ENCODE results near the gene PCIF1.

The PCIF1 gene

DNA sequence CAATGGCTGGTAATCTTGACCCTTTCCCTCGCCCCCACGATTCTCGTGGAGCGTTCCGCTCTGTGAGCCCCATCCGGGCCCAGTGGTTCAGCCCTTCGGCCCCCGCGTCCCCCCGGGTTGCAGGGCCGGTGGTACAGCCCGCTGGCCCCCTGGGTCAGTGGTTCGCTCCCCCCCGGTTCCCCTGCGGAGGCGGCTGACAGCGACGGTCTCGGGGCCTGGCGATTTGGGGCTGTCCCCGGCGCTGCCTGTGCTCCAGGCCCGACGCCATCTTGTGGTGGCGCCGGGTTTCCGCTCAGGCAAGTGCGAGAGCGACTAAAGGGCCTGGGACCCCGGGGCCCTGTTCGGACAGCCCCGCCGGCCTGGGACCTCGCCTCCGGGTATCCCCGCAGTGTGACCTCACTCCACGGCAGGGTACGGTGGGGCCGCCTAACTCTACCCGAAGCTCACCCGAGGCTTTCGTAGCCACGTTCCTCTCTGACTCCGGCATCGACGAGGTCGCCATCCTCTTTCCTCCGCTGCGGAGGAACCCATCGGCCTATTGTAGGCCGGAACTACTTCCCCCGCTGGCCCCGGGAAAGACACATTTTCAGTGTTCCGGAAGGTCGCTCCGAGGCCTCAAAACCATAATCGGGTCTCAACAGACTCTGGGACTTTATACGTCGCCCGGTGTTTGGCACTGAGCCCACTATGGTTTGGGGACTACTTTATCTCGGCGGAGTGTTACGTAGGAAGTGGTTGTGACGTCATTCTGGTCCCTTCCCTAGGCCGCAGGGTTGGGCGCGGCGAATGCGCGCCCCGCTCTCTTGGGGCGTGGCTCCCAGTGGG lies 37.4 kb downstream of the PCIF1 start, which contains the start of gene ZNF335 (continued):
- TF ChIP-seq, protein P1, sequence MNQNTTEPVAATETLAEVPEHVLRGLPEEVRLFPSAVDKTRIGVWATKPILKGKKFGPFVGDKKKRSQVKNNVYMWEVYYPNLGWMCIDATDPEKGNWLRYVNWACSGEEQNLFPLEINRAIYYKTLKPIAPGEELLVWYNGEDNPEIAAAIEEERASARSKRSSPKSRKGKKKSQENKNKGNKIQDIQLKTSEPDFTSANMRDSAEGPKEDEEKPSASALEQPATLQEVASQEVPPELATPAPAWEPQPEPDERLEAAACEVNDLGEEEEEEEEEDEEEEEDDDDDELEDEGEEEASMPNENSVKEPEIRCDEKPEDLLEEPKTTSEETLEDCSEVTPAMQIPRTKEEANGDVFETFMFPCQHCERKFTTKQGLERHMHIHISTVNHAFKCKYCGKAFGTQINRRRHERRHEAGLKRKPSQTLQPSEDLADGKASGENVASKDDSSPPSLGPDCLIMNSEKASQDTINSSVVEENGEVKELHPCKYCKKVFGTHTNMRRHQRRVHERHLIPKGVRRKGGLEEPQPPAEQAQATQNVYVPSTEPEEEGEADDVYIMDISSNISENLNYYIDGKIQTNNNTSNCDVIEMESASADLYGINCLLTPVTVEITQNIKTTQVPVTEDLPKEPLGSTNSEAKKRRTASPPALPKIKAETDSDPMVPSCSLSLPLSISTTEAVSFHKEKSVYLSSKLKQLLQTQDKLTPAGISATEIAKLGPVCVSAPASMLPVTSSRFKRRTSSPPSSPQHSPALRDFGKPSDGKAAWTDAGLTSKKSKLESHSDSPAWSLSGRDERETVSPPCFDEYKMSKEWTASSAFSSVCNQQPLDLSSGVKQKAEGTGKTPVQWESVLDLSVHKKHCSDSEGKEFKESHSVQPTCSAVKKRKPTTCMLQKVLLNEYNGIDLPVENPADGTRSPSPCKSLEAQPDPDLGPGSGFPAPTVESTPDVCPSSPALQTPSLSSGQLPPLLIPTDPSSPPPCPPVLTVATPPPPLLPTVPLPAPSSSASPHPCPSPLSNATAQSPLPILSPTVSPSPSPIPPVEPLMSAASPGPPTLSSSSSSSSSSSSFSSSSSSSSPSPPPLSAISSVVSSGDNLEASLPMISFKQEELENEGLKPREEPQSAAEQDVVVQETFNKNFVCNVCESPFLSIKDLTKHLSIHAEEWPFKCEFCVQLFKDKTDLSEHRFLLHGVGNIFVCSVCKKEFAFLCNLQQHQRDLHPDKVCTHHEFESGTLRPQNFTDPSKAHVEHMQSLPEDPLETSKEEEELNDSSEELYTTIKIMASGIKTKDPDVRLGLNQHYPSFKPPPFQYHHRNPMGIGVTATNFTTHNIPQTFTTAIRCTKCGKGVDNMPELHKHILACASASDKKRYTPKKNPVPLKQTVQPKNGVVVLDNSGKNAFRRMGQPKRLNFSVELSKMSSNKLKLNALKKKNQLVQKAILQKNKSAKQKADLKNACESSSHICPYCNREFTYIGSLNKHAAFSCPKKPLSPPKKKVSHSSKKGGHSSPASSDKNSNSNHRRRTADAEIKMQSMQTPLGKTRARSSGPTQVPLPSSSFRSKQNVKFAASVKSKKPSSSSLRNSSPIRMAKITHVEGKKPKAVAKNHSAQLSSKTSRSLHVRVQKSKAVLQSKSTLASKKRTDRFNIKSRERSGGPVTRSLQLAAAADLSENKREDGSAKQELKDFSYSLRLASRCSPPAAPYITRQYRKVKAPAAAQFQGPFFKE (tag by site-specific recombination; IDR thresholded peaks at IDR 0.05; ENCODE audit: borderline replicate concordance) = no peak
- TF ChIP-seq ZFP3 (tag by site-specific recombination; IDR thresholded peaks at IDR 0.05; ENCODE audit: low read depth) = no peak
- peak; percentile 76 for TF ChIP-seq ZNF501 (tag by site-specific recombination; IDR thresholded peaks at IDR 0.05)
- peak; percentile 7; the same call in 1 of the 2 replicates for TF ChIP-seq SCRT1 (tag by site-specific recombination; IDR thresholded peaks at IDR 0.05; ENCODE audit: borderline replicate concordance)
- peak; percentile 63; the same call in 1 of the 2 replicates for TF ChIP-seq GLI4 (tag by site-specific recombination; IDR thresholded peaks at IDR 0.05)
- TF ChIP-seq, protein P2, sequence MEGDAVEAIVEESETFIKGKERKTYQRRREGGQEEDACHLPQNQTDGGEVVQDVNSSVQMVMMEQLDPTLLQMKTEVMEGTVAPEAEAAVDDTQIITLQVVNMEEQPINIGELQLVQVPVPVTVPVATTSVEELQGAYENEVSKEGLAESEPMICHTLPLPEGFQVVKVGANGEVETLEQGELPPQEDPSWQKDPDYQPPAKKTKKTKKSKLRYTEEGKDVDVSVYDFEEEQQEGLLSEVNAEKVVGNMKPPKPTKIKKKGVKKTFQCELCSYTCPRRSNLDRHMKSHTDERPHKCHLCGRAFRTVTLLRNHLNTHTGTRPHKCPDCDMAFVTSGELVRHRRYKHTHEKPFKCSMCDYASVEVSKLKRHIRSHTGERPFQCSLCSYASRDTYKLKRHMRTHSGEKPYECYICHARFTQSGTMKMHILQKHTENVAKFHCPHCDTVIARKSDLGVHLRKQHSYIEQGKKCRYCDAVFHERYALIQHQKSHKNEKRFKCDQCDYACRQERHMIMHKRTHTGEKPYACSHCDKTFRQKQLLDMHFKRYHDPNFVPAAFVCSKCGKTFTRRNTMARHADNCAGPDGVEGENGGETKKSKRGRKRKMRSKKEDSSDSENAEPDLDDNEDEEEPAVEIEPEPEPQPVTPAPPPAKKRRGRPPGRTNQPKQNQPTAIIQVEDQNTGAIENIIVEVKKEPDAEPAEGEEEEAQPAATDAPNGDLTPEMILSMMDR (tag by site-specific recombination; IDR thresholded peaks at IDR 0.05) = peak; percentile 44; the same call in 1 of the 2 replicates
- TF ChIP-seq, protein P3, sequence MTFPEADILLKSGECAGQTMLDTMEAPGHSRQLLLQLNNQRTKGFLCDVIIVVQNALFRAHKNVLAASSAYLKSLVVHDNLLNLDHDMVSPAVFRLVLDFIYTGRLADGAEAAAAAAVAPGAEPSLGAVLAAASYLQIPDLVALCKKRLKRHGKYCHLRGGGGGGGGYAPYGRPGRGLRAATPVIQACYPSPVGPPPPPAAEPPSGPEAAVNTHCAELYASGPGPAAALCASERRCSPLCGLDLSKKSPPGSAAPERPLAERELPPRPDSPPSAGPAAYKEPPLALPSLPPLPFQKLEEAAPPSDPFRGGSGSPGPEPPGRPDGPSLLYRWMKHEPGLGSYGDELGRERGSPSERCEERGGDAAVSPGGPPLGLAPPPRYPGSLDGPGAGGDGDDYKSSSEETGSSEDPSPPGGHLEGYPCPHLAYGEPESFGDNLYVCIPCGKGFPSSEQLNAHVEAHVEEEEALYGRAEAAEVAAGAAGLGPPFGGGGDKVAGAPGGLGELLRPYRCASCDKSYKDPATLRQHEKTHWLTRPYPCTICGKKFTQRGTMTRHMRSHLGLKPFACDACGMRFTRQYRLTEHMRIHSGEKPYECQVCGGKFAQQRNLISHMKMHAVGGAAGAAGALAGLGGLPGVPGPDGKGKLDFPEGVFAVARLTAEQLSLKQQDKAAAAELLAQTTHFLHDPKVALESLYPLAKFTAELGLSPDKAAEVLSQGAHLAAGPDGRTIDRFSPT (tag by site-specific recombination; IDR thresholded peaks at IDR 0.05) = peak; percentile 76
- TF ChIP-seq HOXD13 (CRISPR knock-in tag; IDR thresholded peaks at IDR 0.05; ENCODE audit: borderline replicate concordance) = no peak
- TF ChIP-seq, protein P4, sequence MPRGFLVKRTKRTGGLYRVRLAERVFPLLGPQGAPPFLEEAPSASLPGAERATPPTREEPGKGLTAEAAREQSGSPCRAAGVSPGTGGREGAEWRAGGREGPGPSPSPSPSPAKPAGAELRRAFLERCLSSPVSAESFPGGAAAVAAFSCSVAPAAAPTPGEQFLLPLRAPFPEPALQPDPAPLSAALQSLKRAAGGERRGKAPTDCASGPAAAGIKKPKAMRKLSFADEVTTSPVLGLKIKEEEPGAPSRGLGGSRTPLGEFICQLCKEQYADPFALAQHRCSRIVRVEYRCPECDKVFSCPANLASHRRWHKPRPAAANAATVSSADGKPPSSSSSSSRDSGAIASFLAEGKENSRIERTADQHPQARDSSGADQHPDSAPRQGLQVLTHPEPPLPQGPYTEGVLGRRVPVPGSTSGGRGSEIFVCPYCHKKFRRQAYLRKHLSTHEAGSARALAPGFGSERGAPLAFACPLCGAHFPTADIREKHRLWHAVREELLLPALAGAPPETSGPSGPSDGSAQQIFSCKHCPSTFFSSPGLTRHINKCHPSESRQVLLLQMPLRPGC (tag by site-specific recombination; IDR thresholded peaks at IDR 0.05) = peak; percentile 93
- peak; percentile 64 for TF ChIP-seq FEZF1 (tag by site-specific recombination; IDR thresholded peaks at IDR 0.05)
- TF ChIP-seq, protein P5, sequence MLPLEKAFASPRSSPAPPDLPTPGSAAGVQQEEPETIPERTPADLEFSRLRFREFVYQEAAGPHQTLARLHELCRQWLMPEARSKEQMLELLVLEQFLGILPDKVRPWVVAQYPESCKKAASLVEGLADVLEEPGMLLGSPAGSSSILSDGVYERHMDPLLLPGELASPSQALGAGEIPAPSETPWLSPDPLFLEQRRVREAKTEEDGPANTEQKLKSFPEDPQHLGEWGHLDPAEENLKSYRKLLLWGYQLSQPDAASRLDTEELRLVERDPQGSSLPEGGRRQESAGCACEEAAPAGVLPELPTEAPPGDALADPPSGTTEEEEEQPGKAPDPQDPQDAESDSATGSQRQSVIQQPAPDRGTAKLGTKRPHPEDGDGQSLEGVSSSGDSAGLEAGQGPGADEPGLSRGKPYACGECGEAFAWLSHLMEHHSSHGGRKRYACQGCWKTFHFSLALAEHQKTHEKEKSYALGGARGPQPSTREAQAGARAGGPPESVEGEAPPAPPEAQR (tag by site-specific recombination; IDR thresholded peaks at IDR 0.05) = peak; percentile 95
- TF ChIP-seq ZNF10 (tag by site-specific recombination; IDR thresholded peaks at IDR 0.05) = peak; percentile 74; the same call in 1 of the 2 replicates
- TF ChIP-seq ZNF335 (tag by site-specific recombination; conservative IDR thresholded peaks at IDR 0.05) = peak; percentile 100
- TF ChIP-seq ZNF146 (tag by site-specific recombination; IDR thresholded peaks at IDR 0.05) = peak; percentile 98
- TF ChIP-seq ZNF426 (tag by site-specific recombination; IDR thresholded peaks at IDR 0.05) = no peak
- TF ChIP-seq, protein P6, sequence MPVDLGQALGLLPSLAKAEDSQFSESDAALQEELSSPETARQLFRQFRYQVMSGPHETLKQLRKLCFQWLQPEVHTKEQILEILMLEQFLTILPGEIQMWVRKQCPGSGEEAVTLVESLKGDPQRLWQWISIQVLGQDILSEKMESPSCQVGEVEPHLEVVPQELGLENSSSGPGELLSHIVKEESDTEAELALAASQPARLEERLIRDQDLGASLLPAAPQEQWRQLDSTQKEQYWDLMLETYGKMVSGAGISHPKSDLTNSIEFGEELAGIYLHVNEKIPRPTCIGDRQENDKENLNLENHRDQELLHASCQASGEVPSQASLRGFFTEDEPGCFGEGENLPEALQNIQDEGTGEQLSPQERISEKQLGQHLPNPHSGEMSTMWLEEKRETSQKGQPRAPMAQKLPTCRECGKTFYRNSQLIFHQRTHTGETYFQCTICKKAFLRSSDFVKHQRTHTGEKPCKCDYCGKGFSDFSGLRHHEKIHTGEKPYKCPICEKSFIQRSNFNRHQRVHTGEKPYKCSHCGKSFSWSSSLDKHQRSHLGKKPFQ (tag by site-specific recombination; IDR thresholded peaks at IDR 0.05) = peak; percentile 84
- TF ChIP-seq ZNF514 (tag by site-specific recombination; IDR thresholded peaks at IDR 0.05) = no peak
- TF ChIP-seq ZBTB48 (tag by site-specific recombination; IDR thresholded peaks at IDR 0.05) = peak; percentile 96
- TF ChIP-seq ZNF211 (tag by site-specific recombination; IDR thresholded peaks at IDR 0.05; ENCODE audit: low read depth) = 0 out of 2 replicates have a peak, but pooled peaks have one; percentile 8
- peak; percentile 39; the same call in 1 of the 2 replicates for TF ChIP-seq ZNF423 (tag by site-specific recombination; IDR thresholded peaks at IDR 0.05)
- TF ChIP-seq, protein P7, sequence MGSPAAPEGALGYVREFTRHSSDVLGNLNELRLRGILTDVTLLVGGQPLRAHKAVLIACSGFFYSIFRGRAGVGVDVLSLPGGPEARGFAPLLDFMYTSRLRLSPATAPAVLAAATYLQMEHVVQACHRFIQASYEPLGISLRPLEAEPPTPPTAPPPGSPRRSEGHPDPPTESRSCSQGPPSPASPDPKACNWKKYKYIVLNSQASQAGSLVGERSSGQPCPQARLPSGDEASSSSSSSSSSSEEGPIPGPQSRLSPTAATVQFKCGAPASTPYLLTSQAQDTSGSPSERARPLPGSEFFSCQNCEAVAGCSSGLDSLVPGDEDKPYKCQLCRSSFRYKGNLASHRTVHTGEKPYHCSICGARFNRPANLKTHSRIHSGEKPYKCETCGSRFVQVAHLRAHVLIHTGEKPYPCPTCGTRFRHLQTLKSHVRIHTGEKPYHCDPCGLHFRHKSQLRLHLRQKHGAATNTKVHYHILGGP (tag by site-specific recombination; IDR thresholded peaks at IDR 0.05) = no peak
- no peak for TF ChIP-seq ZNF670 (tag by site-specific recombination; IDR thresholded peaks at IDR 0.05; ENCODE audit: low read depth)

All from HEK293 (cell line).